ENCODE measurements around the gene DDX25.
"Not testable (repeated sequence)": the region's sequence is repeated elsewhere in the genome, so short reads cannot be mapped to it uniquely, and the experiment has no call there.

Gene DDX25

DNA sequence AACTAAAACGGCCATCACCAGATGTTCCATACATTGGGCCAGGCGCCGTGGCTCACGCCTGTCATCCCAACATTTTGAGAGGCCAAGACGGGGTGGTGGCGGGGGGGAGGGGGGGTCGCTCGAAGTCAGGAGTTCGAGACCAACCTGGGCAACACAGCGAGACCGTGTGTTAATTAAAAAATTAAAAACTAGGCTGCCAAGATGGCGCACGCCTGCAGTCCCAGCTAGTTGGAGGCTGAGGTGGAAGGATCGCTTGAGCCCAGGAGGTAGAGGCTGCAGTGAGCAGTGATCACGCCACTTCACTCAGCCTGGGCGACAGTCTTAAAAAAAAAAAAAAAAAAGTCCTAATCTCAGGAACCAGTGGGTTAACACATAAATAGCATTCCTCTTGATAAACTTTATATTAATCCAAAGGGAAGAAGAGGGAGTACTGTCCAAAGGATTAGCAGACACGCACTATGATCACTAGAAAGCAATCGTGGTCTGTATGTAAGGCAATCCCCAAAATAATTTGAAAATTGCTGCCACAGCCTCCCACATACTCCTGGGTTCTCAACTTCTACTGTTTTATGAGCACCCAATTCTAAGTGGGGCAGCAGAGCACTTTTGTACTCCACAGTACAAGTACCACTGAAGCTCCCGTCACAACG is 1.9 kb upstream of the DDX25 start:
- DNase-seq (ENCODE audit: low read depth), result no peak
- peak overlapping the region; percentile 92 for H3K4me3 ChIP-seq (ENCODE audit: low read depth, low read length)
- TF ChIP-seq, protein P1, sequence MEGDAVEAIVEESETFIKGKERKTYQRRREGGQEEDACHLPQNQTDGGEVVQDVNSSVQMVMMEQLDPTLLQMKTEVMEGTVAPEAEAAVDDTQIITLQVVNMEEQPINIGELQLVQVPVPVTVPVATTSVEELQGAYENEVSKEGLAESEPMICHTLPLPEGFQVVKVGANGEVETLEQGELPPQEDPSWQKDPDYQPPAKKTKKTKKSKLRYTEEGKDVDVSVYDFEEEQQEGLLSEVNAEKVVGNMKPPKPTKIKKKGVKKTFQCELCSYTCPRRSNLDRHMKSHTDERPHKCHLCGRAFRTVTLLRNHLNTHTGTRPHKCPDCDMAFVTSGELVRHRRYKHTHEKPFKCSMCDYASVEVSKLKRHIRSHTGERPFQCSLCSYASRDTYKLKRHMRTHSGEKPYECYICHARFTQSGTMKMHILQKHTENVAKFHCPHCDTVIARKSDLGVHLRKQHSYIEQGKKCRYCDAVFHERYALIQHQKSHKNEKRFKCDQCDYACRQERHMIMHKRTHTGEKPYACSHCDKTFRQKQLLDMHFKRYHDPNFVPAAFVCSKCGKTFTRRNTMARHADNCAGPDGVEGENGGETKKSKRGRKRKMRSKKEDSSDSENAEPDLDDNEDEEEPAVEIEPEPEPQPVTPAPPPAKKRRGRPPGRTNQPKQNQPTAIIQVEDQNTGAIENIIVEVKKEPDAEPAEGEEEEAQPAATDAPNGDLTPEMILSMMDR (IDR thresholded peaks at IDR 0.05; ENCODE audit: low read depth, low read length), result no peak
- no peak for TF ChIP-seq MYC (IDR thresholded peaks at IDR 0.05; ENCODE audit: low read depth, low read length)
- TF ChIP-seq POLR2A (IDR thresholded peaks at IDR 0.05; ENCODE audit: extremely low read depth, insufficient read length), result no peak
- TF ChIP-seq, protein P2, sequence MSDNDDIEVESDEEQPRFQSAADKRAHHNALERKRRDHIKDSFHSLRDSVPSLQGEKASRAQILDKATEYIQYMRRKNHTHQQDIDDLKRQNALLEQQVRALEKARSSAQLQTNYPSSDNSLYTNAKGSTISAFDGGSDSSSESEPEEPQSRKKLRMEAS (IDR thresholded peaks at IDR 0.05; ENCODE audit: low read depth, low read length), result no peak

DNA sequence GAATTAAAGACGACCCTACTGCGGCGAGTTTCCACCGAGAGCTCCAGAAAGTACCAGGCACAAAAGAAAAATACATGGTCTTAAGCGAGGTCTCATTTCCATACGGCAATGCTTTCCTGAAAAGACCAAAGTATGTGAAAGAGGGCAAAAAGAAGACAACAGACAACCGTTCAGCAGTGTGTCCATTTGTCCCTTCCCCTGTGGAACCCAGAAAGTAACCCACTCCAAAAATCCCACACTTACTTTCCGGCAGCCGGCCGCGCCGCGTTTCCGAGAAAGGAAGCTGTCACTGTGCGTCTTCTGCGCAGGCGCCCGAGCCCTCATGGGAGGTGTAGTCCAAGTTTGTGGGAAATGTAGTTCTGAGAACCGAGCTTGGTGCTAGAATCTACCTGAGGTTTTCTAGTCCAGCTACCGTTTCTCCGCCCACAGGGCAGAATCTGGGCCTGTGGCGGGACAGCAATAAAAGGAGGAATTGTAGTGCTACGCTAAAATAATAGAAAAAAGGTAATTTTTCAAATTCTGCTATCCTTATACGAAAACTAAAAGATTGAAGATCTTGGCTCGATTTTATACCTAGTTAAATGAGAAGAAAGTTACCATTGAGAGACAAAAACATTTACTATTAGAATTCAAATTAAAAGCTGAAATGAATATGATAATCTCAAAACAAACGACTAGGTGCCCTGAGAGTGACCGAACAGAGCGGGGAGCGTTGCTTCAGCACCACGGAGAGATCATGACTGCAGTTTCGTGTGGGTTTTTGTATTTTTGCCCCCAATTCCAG is 1.2 kb upstream of the DDX25 start, which contains the start of gene PUS3:
Gene PUS3, minus strand, starts transcription at position 280 of the 784 bp plus-strand sequence. CDS start 6,922 bp downstream, outside the sequence.
- TF ChIP-seq MYC (IDR thresholded peaks at IDR 0.05; ENCODE audit: low read depth, low read length) (no peak), POLR2A (IDR thresholded peaks at IDR 0.05; ENCODE audit: extremely low read depth, insufficient read length) (peak; percentile 77)
- TF ChIP-seq, protein P2 (IDR thresholded peaks at IDR 0.05; ENCODE audit: low read depth, low read length), result peak; percentile 13; the same call in 1 of the 2 replicates
- H3K4me3 ChIP-seq (ENCODE audit: low read depth, low read length), result peak within 1 kb of the TSS; percentile 92
- DNase-seq (ENCODE audit: low read depth), result peak; percentile 87

DNA sequence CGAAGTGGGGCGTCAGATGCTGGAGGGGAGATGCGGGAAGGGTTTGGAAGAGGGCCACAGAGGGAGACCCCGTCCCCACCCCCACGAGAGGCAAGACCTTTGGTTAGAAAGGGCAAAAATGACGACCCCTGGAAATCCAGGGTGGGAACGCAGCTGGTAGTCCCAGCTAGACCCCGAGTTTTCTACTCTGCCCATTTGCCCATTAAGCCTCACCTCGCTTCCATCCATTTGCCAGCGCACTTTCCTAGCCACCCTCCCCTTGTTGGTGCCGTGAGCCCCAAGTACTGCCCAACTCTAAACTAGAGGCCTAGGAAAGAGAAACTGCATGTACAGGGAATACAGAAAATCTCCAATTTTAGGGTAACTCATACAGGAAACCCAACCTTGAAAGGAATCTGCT is 370 bp downstream of the DDX25 start:
- no peak for DNase-seq (ENCODE audit: low read depth)
- no peak overlapping the region for H3K4me3 ChIP-seq (ENCODE audit: low read depth, low read length)
- TF ChIP-seq, protein P2 (IDR thresholded peaks at IDR 0.05; ENCODE audit: low read depth, low read length), result no peak

DNA sequence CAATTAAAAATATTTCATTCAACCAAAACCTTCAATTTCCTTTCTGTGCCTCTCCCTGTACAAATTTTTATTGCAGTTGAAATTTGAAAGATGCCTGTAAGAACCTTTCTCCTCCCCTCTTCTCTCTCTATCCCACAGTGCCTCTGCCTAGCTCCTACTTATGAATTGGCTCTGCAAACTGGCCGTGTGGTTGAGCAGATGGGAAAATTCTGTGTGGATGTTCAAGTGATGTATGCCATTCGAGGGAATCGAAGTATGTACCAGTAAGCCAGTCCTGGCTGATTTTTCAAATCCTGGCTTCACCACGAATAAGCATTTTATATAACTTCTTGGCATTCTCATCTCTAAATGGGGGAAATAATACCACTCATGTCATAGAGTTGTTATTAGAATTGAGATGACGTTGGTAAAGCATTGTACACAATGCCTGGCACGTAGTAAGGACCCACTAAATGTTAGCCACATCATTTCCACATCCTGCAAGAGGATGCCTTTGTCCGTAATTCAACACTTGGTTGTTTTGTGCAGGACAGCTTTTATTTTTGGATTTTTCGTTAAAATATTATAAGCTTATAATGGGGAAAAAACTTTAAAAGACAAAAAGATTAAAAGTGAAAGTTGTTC is 6.0 kb downstream of the DDX25 start:
- no peak for TF ChIP-seq MYC (IDR thresholded peaks at IDR 0.05; ENCODE audit: low read depth, low read length)
- TF ChIP-seq, protein P2 (IDR thresholded peaks at IDR 0.05; ENCODE audit: low read depth, low read length), result no peak
- no peak for TF ChIP-seq POLR2A (IDR thresholded peaks at IDR 0.05; ENCODE audit: extremely low read depth, insufficient read length)
- TF ChIP-seq, protein P1 (IDR thresholded peaks at IDR 0.05; ENCODE audit: low read depth, low read length), result no peak
- DNase-seq (ENCODE audit: low read depth), result no peak
- no peak overlapping the region for H3K4me3 ChIP-seq (ENCODE audit: low read depth, low read length)

DNA sequence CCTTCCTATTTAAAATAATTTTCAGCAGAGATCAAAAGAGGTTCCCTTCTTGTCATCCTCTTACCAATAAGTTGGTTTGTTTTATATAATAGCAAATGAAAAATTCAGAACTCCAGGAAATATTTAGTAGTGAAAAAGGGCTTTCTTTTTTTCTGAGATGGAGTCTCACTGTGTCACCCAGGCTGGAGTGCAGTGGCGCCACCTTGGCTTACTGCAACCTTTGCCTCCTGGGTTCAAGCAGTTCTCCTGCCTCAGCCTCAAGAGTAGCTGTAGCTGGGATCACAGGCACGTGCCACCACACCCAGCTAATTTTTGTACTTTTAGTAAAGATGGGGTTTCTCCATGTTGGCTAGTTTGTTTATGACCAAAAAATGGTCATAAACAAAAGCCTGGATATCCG is 10.3 kb downstream of the DDX25 start:
- DNase-seq (ENCODE audit: low read depth); H3K4me3 ChIP-seq (ENCODE audit: low read depth, low read length): not testable (repeated sequence)

DNA sequence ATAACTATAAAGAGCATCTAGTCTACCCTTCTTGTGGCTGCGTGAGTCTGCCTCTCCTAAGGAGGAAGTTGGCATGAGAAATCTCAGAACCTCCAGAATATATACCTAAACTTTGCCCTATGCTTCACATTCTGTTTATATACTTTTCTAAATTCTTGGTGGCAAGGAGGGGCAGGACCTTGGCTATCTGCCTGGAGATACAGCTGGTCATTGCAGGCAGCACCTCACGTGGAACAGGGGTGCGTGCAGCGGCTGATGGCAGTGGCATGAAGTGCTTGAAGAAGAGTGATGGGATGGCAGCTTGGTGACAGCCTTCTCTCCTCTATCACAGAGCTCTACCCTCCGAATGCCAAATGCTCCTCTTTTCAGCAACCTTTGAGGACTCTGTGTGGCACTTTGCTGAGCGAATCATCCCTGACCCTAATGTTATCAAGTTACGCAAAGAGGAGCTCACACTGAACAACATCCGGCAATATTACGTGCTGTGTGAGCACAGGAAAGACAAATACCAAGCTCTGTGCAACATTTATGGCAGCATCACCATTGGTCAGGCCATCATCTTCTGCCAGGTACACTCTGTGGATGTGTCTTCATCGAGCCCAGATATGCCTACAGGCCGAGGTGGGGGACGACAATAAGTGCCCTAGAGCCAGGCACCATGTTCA is 12.5 kb downstream of the DDX25 start:
- no peak overlapping the region for H3K4me3 ChIP-seq (ENCODE audit: low read depth, low read length)
- no peak for DNase-seq (ENCODE audit: low read depth)
- TF ChIP-seq MYC (IDR thresholded peaks at IDR 0.05; ENCODE audit: low read depth, low read length), result no peak
- TF ChIP-seq, protein P1 (IDR thresholded peaks at IDR 0.05; ENCODE audit: low read depth, low read length), result no peak
- TF ChIP-seq, protein P2 (IDR thresholded peaks at IDR 0.05; ENCODE audit: low read depth, low read length), result no peak
- no peak for TF ChIP-seq POLR2A (IDR thresholded peaks at IDR 0.05; ENCODE audit: extremely low read depth, insufficient read length)

Data from NB4 (cell line).